IPS DF 6.9 (cell line): ENCODE measurements around the gene BSND.
"Not testable (repeated sequence)": the region's sequence is repeated elsewhere in the genome, so short reads cannot be mapped to it uniquely, and the experiment has no call there.

Experiments
- DNase-seq: peaks from one replicate; pipeline ENCODE4 v3.0.0-alpha.2; 2013; ENCODE audit warnings: low read depth, low spot score
- H3K27ac ChIP-seq: one replicate; pipeline ENCODE4 v1.5.1; 2013; ENCODE audit warnings: low read length, control low read depth
- H3K27me3 ChIP-seq: 2 replicates; pipeline ENCODE4 v1.6.1; 2013; ENCODE audit warnings: mild to moderate bottlenecking, low read length; ENCODE audit not compliant: control insufficient read depth, insufficient read depth
- H3K36me3 ChIP-seq: 2 replicates; pipeline ENCODE4 v1.6.1; 2013; ENCODE audit warnings: low read length; ENCODE audit not compliant: control insufficient read depth, insufficient read depth
- H3K4me1 ChIP-seq: 2 replicates; pipeline ENCODE4 v1.6.1; 2013; ENCODE audit warnings: low read length; ENCODE audit not compliant: control insufficient read depth, insufficient read depth
- H3K4me3 ChIP-seq: 2 replicates; pipeline ENCODE4 v1.5.1; 2013; ENCODE audit warnings: mild to moderate bottlenecking, low read length
- H3K9me3 ChIP-seq: 2 replicates; pipeline ENCODE4 v1.6.1; 2013; ENCODE audit warnings: low read length, inconsistent platforms; ENCODE audit not compliant: control insufficient read depth, insufficient read depth
- WGBS: extraction: QIAGEN DNeasy Blood & Tissue Kit; methylation state at CpG from one replicate; pipeline ENCODE4 v1.1.7; 2013; ENCODE audit warnings: mixed read lengths, missing lambda C conversion rate; ENCODE audit not compliant: insufficient read length, insufficient coverage; 5-methylcytosine and 5-hydroxymethylcytosine counted together

BSND gene

GRCh38 chr1:54962612-54963395 is 35.9 kb upstream of the BSND start:
- no peaks in the 10 kb centered on the region for H3K27me3 ChIP-seq
- H3K27ac ChIP-seq: no peak overlapping the region
- peaks cover 2% of the 10 kb centered on the region; the same call in 1 of the 2 replicates for H3K4me1 ChIP-seq
- no peak for DNase-seq
- no peaks in the 10 kb centered on the region for H3K36me3 ChIP-seq
- no peak overlapping the region for H3K4me3 ChIP-seq
- WGBS: no CpG with 5 or more reads among the region's 4 CpGs
- no peaks in the 10 kb centered on the region; the same call in 1 of the 2 replicates for H3K9me3 ChIP-seq

DNA sequence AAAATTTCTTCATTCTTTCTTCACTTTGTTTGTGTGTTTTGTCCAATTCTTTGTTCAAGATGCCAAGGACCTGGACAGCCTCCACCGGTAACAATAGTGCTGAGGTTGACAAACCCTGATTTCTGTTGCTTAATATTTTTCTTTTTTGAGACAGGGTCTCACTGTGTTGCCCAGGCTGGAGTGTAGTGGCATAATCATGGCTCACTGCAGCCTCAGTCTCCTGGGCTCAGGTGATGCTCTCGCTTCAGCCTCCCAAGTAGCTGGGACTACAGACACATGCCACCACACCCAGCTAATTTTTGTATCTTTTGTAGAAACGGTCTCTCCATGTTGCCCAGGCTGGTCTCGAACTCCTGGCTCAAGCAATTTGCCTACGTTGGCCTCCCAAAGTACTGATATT is 34.9 kb upstream of the BSND start:
- not testable (repeated sequence) for H3K36me3 ChIP-seq, H3K4me1 ChIP-seq, H3K9me3 ChIP-seq, H3K27me3 ChIP-seq, H3K27ac ChIP-seq, H3K4me3 ChIP-seq, DNase-seq
- no CpG with 5 or more reads among the region's 5 CpGs for WGBS

DNA sequence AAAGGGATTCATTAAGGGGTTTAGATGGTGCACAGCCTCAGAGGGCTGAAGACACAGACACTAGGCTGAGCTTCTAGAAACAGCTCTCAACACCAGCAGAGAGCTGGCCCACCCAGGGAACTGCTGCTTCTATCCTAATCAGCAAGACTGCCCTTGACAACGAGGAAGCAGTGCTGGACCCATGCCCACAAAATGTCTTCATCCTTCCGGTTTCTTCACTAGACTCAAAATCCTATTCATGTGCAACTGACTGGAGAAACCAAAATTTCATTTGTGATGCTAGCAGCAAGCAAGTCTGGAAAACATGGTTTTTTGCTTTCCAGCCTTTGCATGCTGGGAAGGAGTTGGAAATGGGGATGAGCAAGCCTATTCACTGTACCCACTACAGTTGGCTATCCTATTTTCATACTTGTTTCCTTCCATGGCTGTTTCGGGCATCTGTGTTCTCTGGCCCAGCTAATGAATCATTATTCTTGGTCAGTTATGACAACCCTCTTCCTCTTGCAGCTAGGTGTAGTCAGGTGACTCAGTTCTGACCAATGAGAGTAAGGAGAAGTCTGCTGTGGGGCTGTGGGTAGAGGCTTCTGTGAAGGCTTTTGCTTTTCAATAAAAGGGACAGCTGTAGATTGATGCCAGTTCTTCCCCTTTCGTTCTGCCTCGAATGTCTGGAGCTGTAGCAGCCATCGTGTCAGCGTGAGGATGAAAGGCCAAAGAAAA is 33.0 kb upstream of the BSND start:
- H3K27me3 ChIP-seq: no peaks in the 10 kb centered on the region
- H3K9me3 ChIP-seq: no peaks in the 10 kb centered on the region
- no peaks in the 10 kb centered on the region for H3K36me3 ChIP-seq
- peaks cover 2% of the 10 kb centered on the region; the same call in 1 of the 2 replicates for H3K4me1 ChIP-seq
- H3K4me3 ChIP-seq: no peak overlapping the region
- WGBS: no CpG with 5 or more reads among the region's 7 CpGs
- no peak for DNase-seq
- no peak overlapping the region for H3K27ac ChIP-seq

DNA sequence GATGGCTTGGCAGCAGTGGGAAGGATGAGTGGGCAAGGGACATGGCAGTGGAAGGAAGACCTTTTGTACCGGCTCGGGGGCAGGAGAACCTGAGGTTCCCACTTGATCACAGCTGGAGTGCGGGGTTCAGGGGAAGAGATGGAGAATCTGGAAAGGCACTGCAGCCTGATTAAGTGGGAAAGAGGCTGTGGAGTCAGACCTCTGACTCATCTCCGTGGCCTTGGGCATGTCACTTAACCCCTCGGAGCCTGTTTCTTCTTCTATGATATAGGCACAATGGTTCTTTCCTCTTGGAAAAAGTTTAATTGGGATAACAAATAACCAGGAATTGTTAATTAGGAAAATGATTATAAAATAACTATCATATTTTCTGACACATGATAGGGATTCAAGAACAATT is 31.4 kb upstream of the BSND start:
- Histone ChIP-seq H3K4me3 (no peak overlapping the region), H3K9me3 (no peaks in the 10 kb centered on the region), H3K4me1 (peaks cover 2% of the 10 kb centered on the region), H3K36me3 (no peaks in the 10 kb centered on the region), H3K27me3 (no peaks in the 10 kb centered on the region), H3K27ac (no peak overlapping the region)
- no CpG with 5 or more reads among the region's 5 CpGs for WGBS
- no peak for DNase-seq

DNA sequence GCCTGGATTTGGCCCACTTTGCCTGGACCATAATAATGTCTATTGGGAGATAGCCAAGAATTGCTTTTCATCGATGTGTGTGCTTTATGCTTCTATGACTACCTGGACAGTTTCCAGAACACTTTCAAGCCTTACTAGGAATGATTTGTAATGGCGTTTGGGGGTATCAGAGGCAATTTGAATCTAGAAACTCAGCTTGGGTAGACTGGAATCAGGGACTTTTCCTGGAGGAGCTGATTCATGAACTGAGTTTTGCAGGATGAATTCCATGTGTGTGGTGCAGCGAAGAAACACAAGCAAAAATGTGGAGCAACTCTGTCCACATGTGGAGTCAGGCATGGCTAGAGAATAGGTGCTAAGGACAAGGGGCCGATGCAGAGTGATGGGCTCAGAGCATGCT is 30.2 kb upstream of the BSND start:
- Histone ChIP-seq H3K27ac (no peak overlapping the region), H3K4me1 (peaks cover 2% of the 10 kb centered on the region), H3K4me3 (no peak overlapping the region), H3K27me3 (no peaks in the 10 kb centered on the region), H3K36me3 (no peaks in the 10 kb centered on the region), H3K9me3 (no peaks in the 10 kb centered on the region)
- no CpG with 5 or more reads among the region's 4 CpGs for WGBS
- no peak for DNase-seq

GRCh38 chr1:54969879-54970278 is 28.9 kb upstream of the BSND start:
- no CpG with 5 or more reads among the region's 1 CpG for WGBS
- H3K4me1 ChIP-seq: peaks cover 2% of the 10 kb centered on the region; the same call in 1 of the 2 replicates
- no peaks in the 10 kb centered on the region for H3K27me3 ChIP-seq
- H3K9me3 ChIP-seq: no peaks in the 10 kb centered on the region
- no peak overlapping the region for H3K27ac ChIP-seq
- no peak overlapping the region for H3K4me3 ChIP-seq
- no peaks in the 10 kb centered on the region for H3K36me3 ChIP-seq
- DNase-seq: no peak

DNA sequence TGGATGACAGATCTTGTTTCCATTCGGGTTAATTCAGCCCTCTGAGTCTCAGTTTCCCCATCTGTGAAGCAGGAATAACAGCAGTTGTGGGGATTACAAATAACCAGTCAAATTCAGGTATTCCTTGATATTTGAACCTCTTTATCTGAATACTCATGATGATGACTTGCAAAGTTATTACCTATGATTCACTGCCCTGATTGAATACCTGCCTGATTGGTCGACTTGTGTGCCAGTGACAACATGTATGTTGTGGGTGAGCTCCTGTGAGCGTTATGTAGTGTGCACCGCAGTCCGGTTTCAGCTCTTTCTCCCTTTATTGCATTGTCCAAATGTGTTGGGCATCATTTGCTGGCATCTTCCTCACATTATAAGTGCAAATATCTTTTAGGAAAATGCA is 27.8 kb upstream of the BSND start:
- no CpG with 5 or more reads among the region's 5 CpGs for WGBS
- no peak overlapping the region for H3K27ac ChIP-seq
- no peaks in the 10 kb centered on the region for H3K9me3 ChIP-seq
- H3K4me3 ChIP-seq: no peak overlapping the region
- H3K36me3 ChIP-seq: no peaks in the 10 kb centered on the region
- peaks cover 2% of the 10 kb centered on the region; the same call in 1 of the 2 replicates for H3K4me1 ChIP-seq
- DNase-seq: no peak
- H3K27me3 ChIP-seq: no peaks in the 10 kb centered on the region

GRCh38 chr1:54971317-54971791 is 27.4 kb upstream of the BSND start:
- H3K4me1 ChIP-seq: peaks cover 2% of the 10 kb centered on the region; the same call in 1 of the 2 replicates
- no peaks in the 10 kb centered on the region for H3K27me3 ChIP-seq
- DNase-seq: no peak
- no peak overlapping the region for H3K4me3 ChIP-seq
- no peak overlapping the region for H3K27ac ChIP-seq
- H3K9me3 ChIP-seq: no peaks in the 10 kb centered on the region
- no peaks in the 10 kb centered on the region for H3K36me3 ChIP-seq
- no CpG with 5 or more reads among the region's 7 CpGs for WGBS

DNA sequence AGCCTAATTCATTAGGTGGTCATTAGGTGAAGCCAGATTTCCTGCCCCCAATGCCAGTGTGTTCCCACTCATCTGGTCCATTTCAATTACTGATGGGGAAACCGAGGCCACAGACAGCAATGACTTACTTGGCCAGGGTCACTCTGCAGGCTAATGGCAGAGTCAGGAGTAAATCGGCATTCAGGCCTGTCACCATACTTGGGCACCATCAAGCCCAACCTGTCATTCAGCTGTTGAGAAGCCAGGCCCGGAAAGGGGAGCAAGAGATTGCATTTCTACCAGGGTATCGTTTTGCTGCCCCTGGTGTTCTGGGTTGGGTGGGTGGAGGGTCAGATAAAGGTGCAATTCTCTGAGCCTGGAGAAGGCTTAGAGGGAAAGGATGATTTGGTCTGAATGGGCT is 26.3 kb upstream of the BSND start:
- no peaks in the 10 kb centered on the region for H3K9me3 ChIP-seq
- no peak for DNase-seq
- H3K27me3 ChIP-seq: no peaks in the 10 kb centered on the region
- no CpG with 5 or more reads among the region's 4 CpGs for WGBS
- no peak overlapping the region for H3K4me3 ChIP-seq
- H3K36me3 ChIP-seq: no peaks in the 10 kb centered on the region
- H3K4me1 ChIP-seq: peaks cover 2% of the 10 kb centered on the region; the same call in 1 of the 2 replicates
- no peak overlapping the region for H3K27ac ChIP-seq

GRCh38 chr1:54973205-54973921 is 25.4 kb upstream of the BSND start:
- no peak overlapping the region for H3K27ac ChIP-seq
- no peaks in the 10 kb centered on the region for H3K27me3 ChIP-seq
- no peak overlapping the region for H3K4me3 ChIP-seq
- H3K36me3 ChIP-seq: no peaks in the 10 kb centered on the region
- H3K4me1 ChIP-seq: peaks cover 2% of the 10 kb centered on the region; the same call in 1 of the 2 replicates
- WGBS: no CpG with 5 or more reads among the region's 5 CpGs
- H3K9me3 ChIP-seq: no peaks in the 10 kb centered on the region
- no peak for DNase-seq
